PC-3 (cell line): Measurements from ENCODE around the gene METAP1. TPM values are rescaled to one million over a fixed set of nuclear protein-coding genes. Genes with fewer than 3 reads are reported as not detected.
"Not testable (repeated sequence)": the region's sequence is repeated elsewhere in the genome, so short reads cannot be mapped to it uniquely, and the experiment has no call there.

Experiments
- ATAC-seq: fragments of 200-7000 bp; cut with Tn5 transposase; 2 replicates; pipeline ENCODE4 v1.9.1; 2020; ENCODE audit warnings: mild to moderate bottlenecking, moderate library complexity
- BruUV-seq: library from RNA; stranded (reverse); fragments of 400-500 nt; replicated peaks from 2 replicates; lab custom pipeline; 2021; lab: Mats Ljungman, UMichigan
- CTCF ChIA-PET: fragments of 300-600 bp; sonication (Branson Sonifier 250); formaldehyde crosslinking; loops from one replicate; lab custom pipeline; 2022; ENCODE audit warnings: antibody characterized with exemption; lab: Charles Lee
- POLR2A ChIA-PET: fragments of 300-600 bp; sonication (Branson Sonifier 250); formaldehyde crosslinking; loops from one replicate; lab custom pipeline; 2022; ENCODE audit warnings: antibody characterized with exemption; ENCODE audit not compliant: unreplicated experiment; lab: Charles Lee
- DNase-seq: peaks from one replicate; pipeline ENCODE4 v3.0.0-alpha.2; 2015
- H2AFZ ChIP-seq: fragments of 300-600 bp; sonication (generic); 2 replicates; pipeline ENCODE4 v1.6.0; 2016; ENCODE audit warnings: antibody characterized with exemption, low read length
- H3F3A ChIP-seq: fragments of 300-600 bp; sonication (generic); one replicate; pipeline ENCODE4 v1.6.0; 2017; ENCODE audit warnings: antibody characterized with exemption, low read length, control low read depth, mild to moderate bottlenecking; ENCODE audit not compliant: unreplicated experiment
- H3K27ac ChIP-seq: fragments of 300-600 bp; sonication (generic); 2 replicates; pipeline ENCODE4 v1.5.1; 2016; ENCODE audit warnings: mild to moderate bottlenecking, low read length
- H3K27me3 ChIP-seq: fragments of 300-600 bp; sonication (generic); 2 replicates; pipeline ENCODE4 v1.6.1; 2016; ENCODE audit warnings: low read length, mixed read lengths
- H3K36me3 ChIP-seq: fragments of 300-600 bp; sonication (generic); 2 replicates; pipeline ENCODE4 v1.6.1; 2016; ENCODE audit warnings: low read depth, mixed run types, low read length, mixed read lengths
- H3K4me1 ChIP-seq: fragments of 300-600 bp; sonication (generic); 2 replicates; pipeline ENCODE4 v1.5.1; 2016; ENCODE audit warnings: low read length; ENCODE audit not compliant: insufficient read depth
- H3K4me2 ChIP-seq: fragments of 300-600 bp; sonication (generic); 2 replicates; pipeline ENCODE4 v1.6.0; 2016; ENCODE audit warnings: low read length
- H3K4me3 ChIP-seq: fragments of 300-600 bp; sonication (generic); 2 replicates; pipeline ENCODE4 v1.5.1; 2016; ENCODE audit warnings: mild to moderate bottlenecking, low read length, mixed read lengths
- H3K79me2 ChIP-seq: fragments of 300-600 bp; sonication (generic); 2 replicates; pipeline ENCODE4 v1.6.1; 2017; ENCODE audit warnings: low read length, mixed read lengths
- H3K9ac ChIP-seq: fragments of 300-600 bp; sonication (generic); 2 replicates; pipeline ENCODE4 v1.6.0; 2016; ENCODE audit warnings: mild to moderate bottlenecking, low read length
- H3K9me2 ChIP-seq: fragments of 300-600 bp; sonication (generic); replicated peaks from 2 replicates; pipeline ENCODE4 v1.6.1; 2016; ENCODE audit warnings: mixed run types, low read length, mixed read lengths
- H3K9me3 ChIP-seq: fragments of 300-600 bp; sonication (generic); 2 replicates; pipeline ENCODE4 v1.6.1; 2016; ENCODE audit warnings: low read length, mixed read lengths
- H4K20me1 ChIP-seq: fragments of 300-600 bp; sonication (generic); 2 replicates; pipeline ENCODE4 v1.6.1; 2016; ENCODE audit warnings: low read length, mixed read lengths
- EZH2 ChIP-seq: fragments of 300-600 bp; sonication (generic); IDR thresholded peaks from one replicate; pipeline ENCODE4 v1.6.1; 2017; ENCODE audit warnings: antibody characterized with exemption, mild to moderate bottlenecking, low read length; ENCODE audit not compliant: unreplicated experiment
- EZH2phosphoT487 ChIP-seq: fragments of 300-600 bp; sonication (generic); IDR thresholded peaks from 2 replicates; pipeline ENCODE4 v1.6.1; 2018; ENCODE audit warnings: mild to moderate bottlenecking, antibody characterized with exemption, low read length, borderline replicate concordance
- intact Hi-C: fragments of 100-400 bp; cut with micrococcal nuclease; formaldehyde crosslinking; loops from 2 replicates; pipeline ENCODE4 v1.9.0; 2023
- total RNA-seq: library from RNA; depleted of rRNA; stranded (reverse); fragments of >200 nt; gene quantifications from 2 replicates; pipeline ENCODE4 v1.2.3, GENCODE V29; 2014
- TF ChIP-seq, protein P1 (sequence below): fragments of 300-600 bp; sonication (generic); conservative IDR thresholded peaks from 2 replicates; pipeline ENCODE4 v1.5.1; 2017; ENCODE audit warnings: antibody characterized with exemption, low read depth, mild to moderate bottlenecking, low read length

Gene METAP1
- total RNA-seq, 1 experiment from 2014 or later, result 53.9 TPM

- POLR2A ChIA-PET, result no interaction called here
- no peaks in the 10 kb centered on the region for H4K20me1 ChIP-seq
- no peak overlapping the region for H3K4me2 ChIP-seq
- no peak overlapping the region for H3K27ac ChIP-seq
- no peaks in the 10 kb centered on the region for H3K79me2 ChIP-seq
- no peaks in the 10 kb centered on the region for H3K9me3 ChIP-seq
- H3K27me3 ChIP-seq, result no peaks in the 10 kb centered on the region
- ATAC-seq (no peak), DNase-seq (no peak)
- intact Hi-C loops, result loop anchor here (5.0 kb wide), 1 partner anchor 35 kb away; no protein-coding TSS in a partner anchor
- TF ChIP-seq, protein P1, sequence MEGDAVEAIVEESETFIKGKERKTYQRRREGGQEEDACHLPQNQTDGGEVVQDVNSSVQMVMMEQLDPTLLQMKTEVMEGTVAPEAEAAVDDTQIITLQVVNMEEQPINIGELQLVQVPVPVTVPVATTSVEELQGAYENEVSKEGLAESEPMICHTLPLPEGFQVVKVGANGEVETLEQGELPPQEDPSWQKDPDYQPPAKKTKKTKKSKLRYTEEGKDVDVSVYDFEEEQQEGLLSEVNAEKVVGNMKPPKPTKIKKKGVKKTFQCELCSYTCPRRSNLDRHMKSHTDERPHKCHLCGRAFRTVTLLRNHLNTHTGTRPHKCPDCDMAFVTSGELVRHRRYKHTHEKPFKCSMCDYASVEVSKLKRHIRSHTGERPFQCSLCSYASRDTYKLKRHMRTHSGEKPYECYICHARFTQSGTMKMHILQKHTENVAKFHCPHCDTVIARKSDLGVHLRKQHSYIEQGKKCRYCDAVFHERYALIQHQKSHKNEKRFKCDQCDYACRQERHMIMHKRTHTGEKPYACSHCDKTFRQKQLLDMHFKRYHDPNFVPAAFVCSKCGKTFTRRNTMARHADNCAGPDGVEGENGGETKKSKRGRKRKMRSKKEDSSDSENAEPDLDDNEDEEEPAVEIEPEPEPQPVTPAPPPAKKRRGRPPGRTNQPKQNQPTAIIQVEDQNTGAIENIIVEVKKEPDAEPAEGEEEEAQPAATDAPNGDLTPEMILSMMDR, result no peak
- TF ChIP-seq EZH2phosphoT487 (no peak), EZH2 (no peak)
- H3K9me2 ChIP-seq, result no peaks in the 10 kb centered on the region
- CTCF ChIA-PET, result no interaction called here
- H3F3A ChIP-seq, result no peaks in the 10 kb centered on the region
- no peak overlapping the region for H3K4me3 ChIP-seq
- no peak overlapping the region for H2AFZ ChIP-seq
- H3K9ac ChIP-seq, result no peak overlapping the region
- no TSS peak for BruUV-seq
- H3K36me3 ChIP-seq, result no peaks in the 10 kb centered on the region
- H3K4me1 ChIP-seq, result no peaks in the 10 kb centered on the region
Observed at GRCh38 chr4:98987720-98988119, 7.8 kb upstream of the METAP1 start.

- not testable (repeated sequence) for BruUV-seq, ATAC-seq
Observed at GRCh38 chr4:98992835-98993234, 2.7 kb upstream of the METAP1 start.

GRCh38 chr4:98993419-98994071, 2.0 kb upstream of the METAP1 start:
- TF ChIP-seq, protein P1, result no peak
- no peak for TF ChIP-seq EZH2
- no peak for TF ChIP-seq EZH2phosphoT487
- no peak for DNase-seq
- no TSS peak for BruUV-seq
- intact Hi-C loops, result no loop called here
- POLR2A ChIA-PET, result interaction anchor here (0.6 kb wide), 1 partner anchor 74 kb away, joined by 5 read pairs; no protein-coding TSS in a partner anchor
- H4K20me1 ChIP-seq, result peaks cover 15% of the 10 kb centered on the region
- no peaks in the 10 kb centered on the region for H3K9me3 ChIP-seq
- H3K4me3 ChIP-seq, result no peak overlapping the region
- H3K4me2 ChIP-seq, result no peak overlapping the region
- H3K9me2 ChIP-seq, result no peaks in the 10 kb centered on the region
- no peaks in the 10 kb centered on the region for H3F3A ChIP-seq
- peaks cover 29% of the 10 kb centered on the region for H3K79me2 ChIP-seq
- CTCF ChIA-PET, result interaction anchor here (0.7 kb wide), 1 partner anchor 63 kb away, joined by 3 read pairs; no protein-coding TSS in a partner anchor
- no peak for ATAC-seq
- no peak overlapping the region for H2AFZ ChIP-seq
- no peak overlapping the region for H3K27ac ChIP-seq
- H3K27me3 ChIP-seq, result no peaks in the 10 kb centered on the region
- no peaks in the 10 kb centered on the region; the same call in 1 of the 2 replicates for H3K36me3 ChIP-seq
- peaks cover 13% of the 10 kb centered on the region for H3K4me1 ChIP-seq
- H3K9ac ChIP-seq, result no peak overlapping the region

More at GRCh38 chr4:98992835-98993234, 2.7 kb upstream of the METAP1 start:
- intact Hi-C loops, H3K27ac ChIP-seq, H3K4me2 ChIP-seq, H3K9ac ChIP-seq, DNase-seq, H3K36me3 ChIP-seq, H3F3A ChIP-seq, H2AFZ ChIP-seq, H3K27me3 ChIP-seq, H3K9me3 ChIP-seq, POLR2A ChIA-PET, H3K9me2 ChIP-seq, H3K4me3 ChIP-seq: not testable (repeated sequence)
- Histone ChIP-seq H3K4me1 (peaks cover 13% of the 10 kb centered on the region), H4K20me1 (peaks cover 11% of the 10 kb centered on the region), H3K79me2 (peaks cover 22% of the 10 kb centered on the region)
- CTCF ChIA-PET, result interaction anchor here (0.7 kb wide), 1 partner anchor 63 kb away, joined by 3 read pairs; no protein-coding TSS in a partner anchor
